ENCODE results near the gene SIPA1L3.
A peak's percentile ranks its signal among the peaks of the same experiment; 100 is the strongest.

Gene SIPA1L3

DNA sequence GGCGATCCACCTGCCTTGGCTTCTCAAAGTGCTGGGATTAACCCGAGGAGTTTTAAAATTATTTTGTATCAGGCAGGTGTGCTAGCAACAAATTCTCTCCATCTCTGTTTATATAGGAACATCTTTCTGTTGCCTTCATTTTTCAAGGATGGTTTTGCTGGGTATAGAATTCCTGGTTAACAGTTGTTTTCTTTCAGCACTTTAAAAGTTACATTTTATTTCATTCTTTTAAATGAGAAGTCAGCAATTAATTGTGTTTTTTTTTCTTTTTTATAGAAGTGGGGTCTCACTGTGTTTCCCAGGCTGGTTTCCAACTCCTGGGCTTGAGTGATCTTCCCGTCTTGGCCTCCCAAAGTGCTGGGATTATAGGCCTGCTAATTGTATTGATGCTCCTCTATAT, 273.1 kb downstream of the SIPA1L3 start:
- Histone ChIP-seq H3K4me3 (ENCODE audit: control insufficient read depth in 1 of 7, extremely low read depth in 1 of 7, insufficient read depth in 4 of 7, low read depth in 2 of 7, low read length in 6 of 7) (no peak overlapping the region), H3K9me3 (ENCODE audit: control extremely low read depth in 1 of 5, control insufficient read depth in 4 of 5, insufficient read depth in 2 of 5, low read depth in 1 of 5, low read length in 4 of 5) (peaks cover 0 to 17% (median 13%) of the 10 kb centered on the region in 5 experiments), H3K27me3 (replicated peaks in 2 of 5; ENCODE audit: control insufficient read depth in 4 of 5, insufficient read depth in 5 of 5, low read length in 4 of 5) (no peaks in the 10 kb centered on the region), H3K36me3 (ENCODE audit: control insufficient read depth in 4 of 4, insufficient read depth in 4 of 4, low read length in 3 of 4) (peaks cover 12 to 58% (median 26%) of the 10 kb centered on the region in 4 experiments), H3K27ac (ENCODE audit: insufficient read depth in 1 of 2, low read depth in 1 of 2, low read length in 2 of 2, poor library complexity in 1 of 2, severe bottlenecking in 2 of 2) (no peak overlapping the region), H3K4me1 (ENCODE audit: control extremely low read depth in 1 of 4, control insufficient read depth in 4 of 4, insufficient read depth in 4 of 4, low read length in 3 of 4) (no peaks in the 10 kb centered on the region)
- ChIA-PET CTCF (no interaction called here), POLR2A (no interaction called here)
- DNase-seq, result peak in 2 of 3 donors; percentile 27 to 44
- 87% methylated on average over 3 of the region's 3 CpGs for WGBS (ENCODE audit: insufficient coverage)

DNA sequence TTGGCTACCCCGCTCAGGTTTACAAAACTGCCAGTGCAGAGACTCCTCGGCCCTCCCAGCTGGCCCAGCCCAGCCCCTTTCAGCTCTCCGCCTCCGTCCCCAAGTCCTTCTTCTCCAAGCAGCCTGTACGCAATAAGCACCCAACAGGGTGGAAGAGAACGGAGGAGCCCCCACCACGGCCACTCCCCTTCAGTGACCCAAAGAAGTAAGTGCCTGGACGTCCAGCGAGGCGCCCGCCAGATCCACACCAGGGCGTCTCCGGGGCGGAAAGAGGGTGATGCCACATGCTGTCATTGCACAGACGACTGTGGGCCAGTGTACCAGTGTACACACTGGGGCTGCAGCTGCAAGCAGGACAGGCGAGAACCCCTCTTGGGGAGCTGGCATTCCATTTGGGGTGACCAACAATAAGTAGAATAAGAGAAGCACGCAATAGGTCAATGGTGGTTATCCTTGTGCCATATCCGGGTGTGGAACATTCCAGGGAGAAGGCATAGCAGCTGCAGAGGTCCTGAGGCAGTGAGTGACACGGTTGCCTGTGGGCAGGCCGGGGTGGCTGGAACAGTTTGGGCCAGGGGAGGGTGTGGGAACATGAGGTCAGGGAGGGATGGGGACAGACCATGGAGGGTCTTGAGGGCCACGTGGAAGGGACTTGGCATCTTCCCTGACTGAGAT, 275.7 kb downstream of the SIPA1L3 start:
- Histone ChIP-seq H3K4me3 (ENCODE audit: control insufficient read depth in 1 of 7, extremely low read depth in 1 of 7, insufficient read depth in 4 of 7, low read depth in 2 of 7, low read length in 6 of 7) (no peak overlapping the region), H3K9me3 (ENCODE audit: control extremely low read depth in 1 of 5, control insufficient read depth in 4 of 5, insufficient read depth in 2 of 5, low read depth in 1 of 5, low read length in 4 of 5) (peaks cover 0 to 17% (median 13%) of the 10 kb centered on the region in 5 experiments), H3K36me3 (ENCODE audit: control insufficient read depth in 4 of 4, insufficient read depth in 4 of 4, low read length in 3 of 4) (peaks cover 12 to 57% (median 30%) of the 10 kb centered on the region in 4 experiments), H3K4me1 (ENCODE audit: control extremely low read depth in 1 of 4, control insufficient read depth in 4 of 4, insufficient read depth in 4 of 4, low read length in 3 of 4) (no peaks in the 10 kb centered on the region), H3K27ac (ENCODE audit: insufficient read depth in 1 of 2, low read depth in 1 of 2, low read length in 2 of 2, poor library complexity in 1 of 2, severe bottlenecking in 2 of 2) (no peak overlapping the region), H3K27me3 (replicated peaks in 2 of 5; ENCODE audit: control insufficient read depth in 4 of 5, insufficient read depth in 5 of 5, low read length in 4 of 5) (no peaks in the 10 kb centered on the region)
- DNase-seq, result no peak
- WGBS (ENCODE audit: insufficient coverage), result 98% methylated on average over 18 of the region's 21 CpGs
- POLR2A ChIA-PET, result no interaction called here
- CTCF ChIA-PET, result interaction anchor here (1.5 kb wide), 1 partner anchor 9 kb away, joined by 5 read pairs; no protein-coding TSS in a partner anchor

DNA sequence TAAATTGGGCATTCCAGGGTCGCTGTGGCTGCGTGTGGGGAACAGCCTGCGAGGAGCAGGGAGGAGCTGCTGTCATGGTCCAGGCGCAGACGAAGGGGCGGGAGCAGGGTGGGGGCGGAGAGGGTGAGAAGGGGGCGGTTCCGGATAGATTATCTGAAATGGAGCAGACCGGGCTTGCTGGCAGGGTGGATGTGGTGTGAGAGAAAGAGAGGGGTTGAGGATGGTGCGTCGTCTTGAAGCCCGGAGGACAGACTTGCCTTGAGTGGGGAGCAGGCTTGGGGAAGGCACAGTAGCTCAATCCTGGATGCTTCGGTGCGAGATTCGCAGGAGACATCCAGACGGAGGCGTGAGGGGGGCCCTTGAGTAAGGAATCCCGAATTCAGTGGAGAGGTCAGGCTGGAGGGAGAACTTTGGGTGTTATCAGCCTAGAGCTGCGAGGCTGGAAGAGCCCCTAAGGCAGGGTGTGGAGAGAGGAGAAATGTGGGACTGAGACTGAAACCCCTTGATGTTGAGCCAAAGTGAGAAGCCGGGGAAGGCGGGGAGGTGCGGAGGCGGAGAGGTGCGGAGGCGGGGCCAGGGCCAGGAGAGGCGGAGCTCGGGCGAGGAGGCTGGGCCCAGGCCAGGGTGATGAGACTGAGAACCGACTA, 276.4 kb downstream of the SIPA1L3 start:
- Histone ChIP-seq H3K36me3 (ENCODE audit: control insufficient read depth in 4 of 4, insufficient read depth in 4 of 4, low read length in 3 of 4) (peaks cover 12 to 51% (median 30%) of the 10 kb centered on the region in 4 experiments), H3K27ac (ENCODE audit: insufficient read depth in 1 of 2, low read depth in 1 of 2, low read length in 2 of 2, poor library complexity in 1 of 2, severe bottlenecking in 2 of 2) (no peak overlapping the region), H3K4me3 (ENCODE audit: control insufficient read depth in 1 of 7, extremely low read depth in 1 of 7, insufficient read depth in 4 of 7, low read depth in 2 of 7, low read length in 6 of 7) (no peak overlapping the region), H3K27me3 (replicated peaks in 2 of 5; ENCODE audit: control insufficient read depth in 4 of 5, insufficient read depth in 5 of 5, low read length in 4 of 5) (no peaks in the 10 kb centered on the region), H3K9me3 (ENCODE audit: control extremely low read depth in 1 of 5, control insufficient read depth in 4 of 5, insufficient read depth in 2 of 5, low read depth in 1 of 5, low read length in 4 of 5) (peaks cover 0 to 17% (median 13%) of the 10 kb centered on the region in 5 experiments), H3K4me1 (ENCODE audit: control extremely low read depth in 1 of 4, control insufficient read depth in 4 of 4, insufficient read depth in 4 of 4, low read length in 3 of 4) (no peaks in the 10 kb centered on the region)
- 96% methylated on average over 28 of the region's 30 CpGs for WGBS (ENCODE audit: insufficient coverage)
- DNase-seq, result no peak
- POLR2A ChIA-PET, result no interaction called here
- CTCF ChIA-PET, result no interaction called here

DNA sequence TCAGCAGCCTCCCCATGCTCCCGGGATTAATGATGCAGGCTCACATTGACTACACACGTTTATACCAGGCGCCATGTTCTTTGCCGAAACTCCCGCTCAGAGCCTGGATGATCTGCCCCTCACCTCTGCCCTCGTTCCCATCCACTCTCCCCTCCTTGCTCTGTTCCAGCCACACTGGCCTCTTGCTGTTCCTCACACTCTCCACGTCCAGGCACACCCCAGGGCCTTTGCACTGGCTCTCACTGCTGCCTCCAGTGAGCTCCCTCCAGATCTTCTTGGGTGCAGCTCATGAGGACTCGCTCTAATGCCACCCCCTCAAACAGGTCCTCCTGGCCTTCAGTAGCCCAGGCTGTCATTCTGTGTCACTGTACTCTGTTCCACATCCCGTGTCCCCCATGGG, 277.8 kb downstream of the SIPA1L3 start:
- 98% methylated on average over 8 of the region's 9 CpGs for WGBS (ENCODE audit: insufficient coverage)
- no peak for DNase-seq
- peaks cover 0 to under 1% (median 0%) of the 10 kb centered on the region in 4 experiments for H3K4me1 ChIP-seq (ENCODE audit: control extremely low read depth in 1 of 4, control insufficient read depth in 4 of 4, insufficient read depth in 4 of 4, low read length in 3 of 4)
- POLR2A ChIA-PET, result no interaction called here
- H3K9me3 ChIP-seq (ENCODE audit: control extremely low read depth in 1 of 5, control insufficient read depth in 4 of 5, insufficient read depth in 2 of 5, low read depth in 1 of 5, low read length in 4 of 5), result peaks cover 0 to 10% (median 7%) of the 10 kb centered on the region in 5 experiments
- no peak overlapping the region for H3K27ac ChIP-seq (ENCODE audit: insufficient read depth in 1 of 2, low read depth in 1 of 2, low read length in 2 of 2, poor library complexity in 1 of 2, severe bottlenecking in 2 of 2)
- CTCF ChIA-PET, result no interaction called here
- peaks cover 10 to 45% (median 29%) of the 10 kb centered on the region in 4 experiments for H3K36me3 ChIP-seq (ENCODE audit: control insufficient read depth in 4 of 4, insufficient read depth in 4 of 4, low read length in 3 of 4)
- no peaks in the 10 kb centered on the region for H3K27me3 ChIP-seq (replicated peaks in 2 of 5; ENCODE audit: control insufficient read depth in 4 of 5, insufficient read depth in 5 of 5, low read length in 4 of 5)
- H3K4me3 ChIP-seq (ENCODE audit: control insufficient read depth in 1 of 7, extremely low read depth in 1 of 7, insufficient read depth in 4 of 7, low read depth in 2 of 7, low read length in 6 of 7), result no peak overlapping the region

DNA sequence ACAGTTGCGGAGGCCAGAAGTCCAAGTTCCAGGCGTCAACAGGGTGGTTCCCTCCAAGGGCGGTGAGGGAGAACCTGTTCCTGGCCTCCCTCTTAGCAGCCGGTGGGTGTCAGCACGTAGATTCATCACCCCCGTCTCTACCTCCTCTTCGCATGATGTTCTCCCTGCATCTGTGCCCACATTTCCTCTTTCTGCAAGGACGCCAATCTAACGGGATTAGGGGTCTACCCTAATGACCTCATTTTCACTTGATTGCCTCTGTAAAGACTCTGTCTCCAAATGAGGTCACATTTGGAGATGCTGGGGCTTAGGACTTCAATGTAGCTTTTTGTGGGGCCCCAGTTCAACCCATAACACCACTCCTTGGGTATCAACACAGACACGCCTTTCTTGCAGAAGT, 278.6 kb downstream of the SIPA1L3 start:
- WGBS (ENCODE audit: insufficient coverage), result 87% methylated on average over 9 of the region's 10 CpGs
- Histone ChIP-seq H3K4me1 (ENCODE audit: control extremely low read depth in 1 of 4, control insufficient read depth in 4 of 4, insufficient read depth in 4 of 4, low read length in 3 of 4) (peaks cover 0 to 2% (median 0%) of the 10 kb centered on the region in 4 experiments), H3K27ac (ENCODE audit: insufficient read depth in 1 of 2, low read depth in 1 of 2, low read length in 2 of 2, poor library complexity in 1 of 2, severe bottlenecking in 2 of 2) (no peak overlapping the region), H3K36me3 (ENCODE audit: control insufficient read depth in 4 of 4, insufficient read depth in 4 of 4, low read length in 3 of 4) (peaks cover 7 to 40% (median 28%) of the 10 kb centered on the region in 4 experiments), H3K4me3 (ENCODE audit: control insufficient read depth in 1 of 7, extremely low read depth in 1 of 7, insufficient read depth in 4 of 7, low read depth in 2 of 7, low read length in 6 of 7) (no peak overlapping the region), H3K9me3 (ENCODE audit: control extremely low read depth in 1 of 5, control insufficient read depth in 4 of 5, insufficient read depth in 2 of 5, low read depth in 1 of 5, low read length in 4 of 5) (peaks cover 0 to 5% (median 3%) of the 10 kb centered on the region in 5 experiments), H3K27me3 (replicated peaks in 2 of 5; ENCODE audit: control insufficient read depth in 4 of 5, insufficient read depth in 5 of 5, low read length in 4 of 5) (no peaks in the 10 kb centered on the region)
- POLR2A ChIA-PET, result no interaction called here
- DNase-seq, result peak in 2 of 3 donors; percentile 11 to 27
- CTCF ChIA-PET, result no interaction called here

DNA sequence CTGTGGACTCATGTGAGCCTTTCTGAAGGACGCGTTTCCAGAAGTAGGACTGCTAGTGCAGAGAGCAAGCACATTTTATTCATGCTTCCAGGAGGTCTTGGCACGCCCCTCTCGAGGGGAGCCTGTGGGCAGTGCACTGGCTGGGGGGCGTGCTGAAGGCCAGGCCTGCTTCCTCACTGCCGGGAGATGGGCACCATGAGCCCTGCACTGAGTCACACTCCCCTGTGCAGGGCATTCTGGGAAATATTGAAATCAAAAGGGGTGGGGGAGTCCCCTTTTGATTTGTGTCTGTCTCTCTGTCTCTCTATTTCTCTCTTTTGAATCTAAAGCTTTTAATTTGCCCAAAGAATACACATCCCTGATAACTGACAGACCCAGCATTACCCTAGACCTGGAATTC, 283.1 kb downstream of the SIPA1L3 start:
- Histone ChIP-seq H3K27ac (ENCODE audit: insufficient read depth in 1 of 2, low read depth in 1 of 2, low read length in 2 of 2, poor library complexity in 1 of 2, severe bottlenecking in 2 of 2) (no peak overlapping the region), H3K36me3 (ENCODE audit: control insufficient read depth in 4 of 4, insufficient read depth in 4 of 4, low read length in 3 of 4) (peaks cover 0 to 45% (median 20%) of the 10 kb centered on the region in 4 experiments), H3K4me1 (ENCODE audit: control extremely low read depth in 1 of 4, control insufficient read depth in 4 of 4, insufficient read depth in 4 of 4, low read length in 3 of 4) (peaks cover 0 to 2% (median 0%) of the 10 kb centered on the region in 4 experiments), H3K27me3 (replicated peaks in 2 of 5; ENCODE audit: control insufficient read depth in 4 of 5, insufficient read depth in 5 of 5, low read length in 4 of 5) (no peaks in the 10 kb centered on the region), H3K9me3 (ENCODE audit: control extremely low read depth in 1 of 5, control insufficient read depth in 4 of 5, insufficient read depth in 2 of 5, low read depth in 1 of 5, low read length in 4 of 5) (no peaks in the 10 kb centered on the region), H3K4me3 (ENCODE audit: control insufficient read depth in 1 of 7, extremely low read depth in 1 of 7, insufficient read depth in 4 of 7, low read depth in 2 of 7, low read length in 6 of 7) (no peak overlapping the region)
- 79% methylated on average over 6 of the region's 6 CpGs for WGBS (ENCODE audit: insufficient coverage)
- no peak for DNase-seq
- CTCF ChIA-PET, result no interaction called here
- POLR2A ChIA-PET, result no interaction called here

DNA sequence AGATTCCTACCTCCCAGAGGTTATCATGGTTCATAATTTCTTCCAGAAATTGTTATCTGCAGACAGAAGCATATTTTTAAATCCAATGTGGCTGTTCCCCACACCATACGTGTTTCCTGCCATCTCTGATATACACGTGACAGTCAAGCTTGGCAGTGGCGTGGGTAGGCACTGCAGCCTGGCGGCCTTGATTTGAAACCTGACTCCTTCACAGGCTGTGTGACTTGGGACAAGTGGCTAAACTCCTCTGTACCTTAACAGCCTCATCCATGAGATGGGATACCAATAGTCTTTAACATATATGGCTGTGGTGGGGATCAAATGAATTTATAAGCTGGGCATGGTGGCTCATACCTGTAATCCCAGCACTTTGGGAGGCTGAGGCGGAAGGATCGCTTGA, 283.8 kb downstream of the SIPA1L3 start:
- Histone ChIP-seq H3K36me3 (ENCODE audit: control insufficient read depth in 4 of 4, insufficient read depth in 4 of 4, low read length in 3 of 4) (peaks cover 0 to 45% (median 17%) of the 10 kb centered on the region in 4 experiments), H3K4me3 (ENCODE audit: control insufficient read depth in 1 of 7, extremely low read depth in 1 of 7, insufficient read depth in 4 of 7, low read depth in 2 of 7, low read length in 6 of 7) (no peak overlapping the region), H3K27ac (ENCODE audit: insufficient read depth in 1 of 2, low read depth in 1 of 2, low read length in 2 of 2, poor library complexity in 1 of 2, severe bottlenecking in 2 of 2) (no peak overlapping the region), H3K4me1 (ENCODE audit: control extremely low read depth in 1 of 4, control insufficient read depth in 4 of 4, insufficient read depth in 4 of 4, low read length in 3 of 4) (peaks cover 0 to 2% (median 0%) of the 10 kb centered on the region in 4 experiments), H3K9me3 (ENCODE audit: control extremely low read depth in 1 of 5, control insufficient read depth in 4 of 5, insufficient read depth in 2 of 5, low read depth in 1 of 5, low read length in 4 of 5) (no peaks in the 10 kb centered on the region), H3K27me3 (replicated peaks in 2 of 5; ENCODE audit: control insufficient read depth in 4 of 5, insufficient read depth in 5 of 5, low read length in 4 of 5) (no peaks in the 10 kb centered on the region)
- 93% methylated on average over 5 of the region's 6 CpGs for WGBS (ENCODE audit: insufficient coverage)
- ChIA-PET CTCF (interaction anchor here (1.6 kb wide), 1 partner anchor 9 kb away, joined by 5 read pairs; no protein-coding TSS in a partner anchor), POLR2A (interaction anchor here (0.6 kb wide), 1 partner anchor 55 kb away, joined by 4 read pairs; no protein-coding TSS in a partner anchor)
- no peak for DNase-seq

Measured in common myeloid progenitor, CD34-positive (primary cell).